WTC11 (cell line): ENCODE measurements around the gene C2orf49. TPM values are rescaled to one million over a fixed set of nuclear protein-coding genes. Genes with fewer than 3 reads are reported as not detected.
"Not testable (repeated sequence)": the region's sequence is repeated elsewhere in the genome, so short reads cannot be mapped to it uniquely, and the experiment has no call there.

Experiments used
- ATAC-seq: fragments of 200-7000 bp; cut with Tn5 transposase; 2 replicates; pipeline ENCODE4 v1.10.0; 2021; ENCODE audit warnings: mild to moderate bottlenecking, moderate library complexity
- CTCF ChIA-PET: fragments of 300-600 bp; sonication (Branson Sonifier 250); formaldehyde crosslinking; loops from one replicate; lab custom pipeline; 2021; ENCODE audit warnings: antibody characterized with exemption; lab: Charles Lee
- POLR2A ChIA-PET: fragments of 350-600 bp; sonication (Branson Sonifier 250); formaldehyde crosslinking; loops from one replicate; lab custom pipeline; 2021; ENCODE audit warnings: antibody characterized with exemption; lab: Charles Lee
- DNase-seq: peaks from one replicate; pipeline ENCODE4 v3.0.0; 2021; ENCODE audit warnings: low spot score
- H3K27ac Mint-ChIP-seq: 2 replicates; pipeline ENCODE4 v1.8.0; 2021; ENCODE audit warnings: mixed read lengths
- H3K27me3 Mint-ChIP-seq: 2 replicates; pipeline ENCODE4 v1.8.0; 2021; ENCODE audit warnings: low read depth, mild to moderate bottlenecking, moderate library complexity, mixed read lengths
- H3K36me3 Mint-ChIP-seq: 2 replicates; pipeline ENCODE4 v1.8.0; 2021; ENCODE audit warnings: mixed read lengths
- H3K4me1 Mint-ChIP-seq: 2 replicates; pipeline ENCODE4 v1.8.0; 2022; ENCODE audit warnings: mixed read lengths
- H3K4me3 Mint-ChIP-seq: 2 replicates; pipeline ENCODE4 v1.8.0; 2021; ENCODE audit warnings: mild to moderate bottlenecking, moderate library complexity, mixed read lengths
- H3K9me3 Mint-ChIP-seq: 2 replicates; pipeline ENCODE4 v1.8.0; 2021; ENCODE audit warnings: mixed read lengths
- CREM ChIP-seq: sonication (generic); formaldehyde crosslinking; IDR thresholded peaks from 2 replicates; pipeline ENCODE4 v1.8.1; 2022; ENCODE audit warnings: mild to moderate bottlenecking, missing genetic modification reagents, moderate library complexity
- ELF4 ChIP-seq: sonication (generic); formaldehyde crosslinking; IDR thresholded peaks from 2 replicates; pipeline ENCODE4 v1.8.1; 2022; ENCODE audit warnings: low read depth, mild to moderate bottlenecking, moderate library complexity, missing genetic modification reagents
- FOXJ3 ChIP-seq: sonication (generic); formaldehyde crosslinking; IDR thresholded peaks from 2 replicates; pipeline ENCODE4 v1.9.0; 2021; ENCODE audit warnings: missing genetic modification reagents, mild to moderate bottlenecking, borderline replicate concordance
- GABPB1 ChIP-seq: sonication (generic); formaldehyde crosslinking; IDR thresholded peaks from 2 replicates; pipeline ENCODE4 v1.8.1; 2023; ENCODE audit warnings: mild to moderate bottlenecking, missing genetic modification reagents
- GRHL2 ChIP-seq: fragments of 250-450 bp; sonication (Bioruptor Pico); IDR thresholded peaks from 2 replicates; pipeline ENCODE4 v1.8.0; 2022; ENCODE audit warnings: mild to moderate bottlenecking, moderate library complexity; ENCODE audit not compliant: insufficient replicate concordance, severe bottlenecking
- GTF2I ChIP-seq: fragments of 250-450 bp; sonication (Bioruptor Pico); conservative IDR thresholded peaks from 2 replicates; pipeline ENCODE4 v1.4.0; 2021; ENCODE audit warnings: mild to moderate bottlenecking
- IRF2 ChIP-seq: sonication (generic); formaldehyde crosslinking; IDR thresholded peaks from 2 replicates; pipeline ENCODE4 v1.8.0; 2022; ENCODE audit warnings: low read depth, missing genetic modification reagents, borderline replicate concordance
- NR1H2 ChIP-seq: sonication (generic); formaldehyde crosslinking; IDR thresholded peaks from 2 replicates; pipeline ENCODE4 v1.9.0; 2021; ENCODE audit warnings: mild to moderate bottlenecking, moderate library complexity, missing genetic modification reagents
- SMAD3 ChIP-seq: sonication (generic); formaldehyde crosslinking; IDR thresholded peaks from 2 replicates; pipeline ENCODE4 v1.8.0; 2022; ENCODE audit warnings: missing genetic modification reagents, mild to moderate bottlenecking, borderline replicate concordance
- ZNF121 ChIP-seq: sonication (generic); formaldehyde crosslinking; IDR thresholded peaks from 2 replicates; pipeline ENCODE4 v1.8.0; 2023; ENCODE audit warnings: missing genetic modification reagents
- ZNF263 ChIP-seq: sonication (generic); formaldehyde crosslinking; IDR thresholded peaks from 2 replicates; pipeline ENCODE4 v1.8.1; 2022; ENCODE audit warnings: low read depth, mild to moderate bottlenecking, moderate library complexity, missing genetic modification reagents
- ZNF317 ChIP-seq: sonication (generic); formaldehyde crosslinking; IDR thresholded peaks from 2 replicates; pipeline ENCODE4 v1.8.1; 2023; ENCODE audit warnings: low read depth, mild to moderate bottlenecking, moderate library complexity, missing genetic modification reagents, borderline replicate concordance
- total RNA-seq: library from RNA; stranded (reverse); gene quantifications from 3 replicates; pipeline ENCODE4 v1.2.3, GENCODE V29; 2021
- TF ChIP-seq, protein P1 (sequence below): sonication (generic); formaldehyde crosslinking; IDR thresholded peaks from 2 replicates; pipeline ENCODE4 v1.8.1; 2023; ENCODE audit warnings: mild to moderate bottlenecking, missing genetic modification reagents
- TF ChIP-seq, protein P2 (sequence below): sonication (generic); formaldehyde crosslinking; IDR thresholded peaks from 2 replicates; pipeline ENCODE4 v1.8.1; 2023; ENCODE audit warnings: mild to moderate bottlenecking, missing genetic modification reagents, moderate library complexity

Gene C2orf49
- total RNA-seq, 1 experiment from 2014 or later, result 15.9 TPM

DNA sequence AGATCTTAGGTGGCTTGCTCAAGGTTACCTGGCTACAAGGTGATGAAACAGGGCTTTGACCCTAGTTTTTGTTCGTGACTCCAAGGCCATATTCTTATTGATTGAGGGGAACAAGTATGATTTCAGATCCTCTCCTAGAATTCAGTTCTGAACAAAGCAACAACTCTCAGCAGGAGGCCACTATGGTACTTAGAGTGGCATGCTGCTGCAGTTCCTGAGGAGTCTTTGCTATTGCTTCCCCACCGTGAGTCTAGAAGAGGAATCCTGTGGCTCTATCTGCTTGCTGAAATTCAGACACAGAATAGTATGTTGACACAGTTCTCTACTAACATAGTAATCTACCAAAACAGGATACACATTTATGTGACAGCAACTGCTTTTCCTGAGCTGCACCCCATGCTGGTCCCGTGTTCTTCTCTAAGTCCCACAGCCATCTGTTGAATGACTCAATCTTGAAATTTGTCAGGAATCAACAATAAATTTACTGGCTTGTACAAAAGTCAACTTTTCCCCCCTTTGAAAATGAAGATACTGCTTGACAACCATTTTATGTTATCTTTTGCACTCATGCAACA is 11.9 kb upstream of the C2orf49 start (continued):
- TF ChIP-seq ZNF263 (CRISPR knock-in tag) (no peak), GRHL2 (CRISPR knock-in tag) (no peak), ZNF317 (CRISPR knock-in tag) (no peak), ELF4 (no peak)
- TF ChIP-seq, protein P1, sequence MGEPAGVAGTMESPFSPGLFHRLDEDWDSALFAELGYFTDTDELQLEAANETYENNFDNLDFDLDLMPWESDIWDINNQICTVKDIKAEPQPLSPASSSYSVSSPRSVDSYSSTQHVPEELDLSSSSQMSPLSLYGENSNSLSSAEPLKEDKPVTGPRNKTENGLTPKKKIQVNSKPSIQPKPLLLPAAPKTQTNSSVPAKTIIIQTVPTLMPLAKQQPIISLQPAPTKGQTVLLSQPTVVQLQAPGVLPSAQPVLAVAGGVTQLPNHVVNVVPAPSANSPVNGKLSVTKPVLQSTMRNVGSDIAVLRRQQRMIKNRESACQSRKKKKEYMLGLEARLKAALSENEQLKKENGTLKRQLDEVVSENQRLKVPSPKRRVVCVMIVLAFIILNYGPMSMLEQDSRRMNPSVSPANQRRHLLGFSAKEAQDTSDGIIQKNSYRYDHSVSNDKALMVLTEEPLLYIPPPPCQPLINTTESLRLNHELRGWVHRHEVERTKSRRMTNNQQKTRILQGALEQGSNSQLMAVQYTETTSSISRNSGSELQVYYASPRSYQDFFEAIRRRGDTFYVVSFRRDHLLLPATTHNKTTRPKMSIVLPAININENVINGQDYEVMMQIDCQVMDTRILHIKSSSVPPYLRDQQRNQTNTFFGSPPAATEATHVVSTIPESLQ, result no peak

DNA sequence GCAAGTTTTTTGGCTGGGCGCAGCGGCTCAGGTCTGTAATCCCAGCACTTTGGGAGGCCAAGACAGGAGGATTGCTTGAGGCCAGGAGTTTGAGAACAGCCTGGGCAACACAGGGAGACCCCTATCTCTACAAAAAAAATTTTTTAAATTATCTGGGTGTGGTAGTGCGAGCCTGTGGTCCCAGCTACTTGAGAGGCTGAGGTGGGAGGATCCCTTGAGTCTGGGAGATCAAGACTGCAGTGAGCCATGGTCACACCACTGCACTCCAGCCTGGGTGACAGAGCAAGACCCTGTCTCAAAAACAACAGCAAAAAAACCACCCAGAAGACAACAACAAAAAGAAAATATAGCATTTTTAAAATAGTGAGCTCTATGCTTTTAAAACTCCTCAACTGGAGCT is 10.1 kb upstream of the C2orf49 start:
- H3K4me3 Mint-ChIP-seq, DNase-seq, H3K27me3 Mint-ChIP-seq, H3K9me3 Mint-ChIP-seq, ATAC-seq, H3K36me3 Mint-ChIP-seq, H3K27ac Mint-ChIP-seq, POLR2A ChIA-PET: not testable (repeated sequence)
- CTCF ChIA-PET, result interaction anchor here (1.1 kb wide), 1 partner anchor 39 kb away, joined by 3 read pairs; no protein-coding TSS in a partner anchor
- H3K4me1 Mint-ChIP-seq, result peaks cover 30% of the 10 kb centered on the region

DNA sequence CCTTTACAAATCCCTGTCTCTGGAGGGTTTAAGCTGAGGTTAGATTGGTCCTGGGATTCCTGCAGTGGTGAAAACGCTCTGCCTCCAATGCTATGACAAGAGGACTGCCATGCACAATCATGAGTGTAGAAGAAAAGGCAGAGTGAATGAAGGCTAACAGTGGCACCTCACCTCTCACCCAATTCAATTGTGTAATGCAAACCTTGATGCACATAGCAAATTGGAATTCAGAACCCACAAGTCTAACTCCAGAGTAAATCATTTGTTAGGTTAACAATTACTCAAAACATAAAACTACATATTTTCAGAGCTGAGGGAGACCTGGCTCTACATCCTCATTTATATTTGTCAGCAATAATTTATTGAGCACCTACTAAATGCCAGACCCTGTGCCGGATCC is 9.7 kb upstream of the C2orf49 start:
- H3K27ac Mint-ChIP-seq, result peak overlapping the region; percentile 23; the same call in 1 of the 2 replicates
- DNase-seq, result no peak
- CTCF ChIA-PET, result interaction anchor here (0.5 to 1.1 kb wide), 2 partner anchors 39 to 195 kb away, joined by 3 read pairs; no protein-coding TSS in a partner anchor
- peaks cover 30% of the 10 kb centered on the region for H3K4me1 Mint-ChIP-seq
- TF ChIP-seq, protein P2, sequence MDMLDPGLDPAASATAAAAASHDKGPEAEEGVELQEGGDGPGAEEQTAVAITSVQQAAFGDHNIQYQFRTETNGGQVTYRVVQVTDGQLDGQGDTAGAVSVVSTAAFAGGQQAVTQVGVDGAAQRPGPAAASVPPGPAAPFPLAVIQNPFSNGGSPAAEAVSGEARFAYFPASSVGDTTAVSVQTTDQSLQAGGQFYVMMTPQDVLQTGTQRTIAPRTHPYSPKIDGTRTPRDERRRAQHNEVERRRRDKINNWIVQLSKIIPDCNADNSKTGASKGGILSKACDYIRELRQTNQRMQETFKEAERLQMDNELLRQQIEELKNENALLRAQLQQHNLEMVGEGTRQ (CRISPR knock-in tag), result no peak
- TF ChIP-seq CREM (no peak), NR1H2 (CRISPR knock-in tag) (no peak), SMAD3 (CRISPR knock-in tag) (no peak), FOXJ3 (no peak), GTF2I (CRISPR knock-in tag) (no peak), ZNF121 (no peak)
- no peaks in the 10 kb centered on the region for H3K9me3 Mint-ChIP-seq
- POLR2A ChIA-PET, result no interaction called here
- peak overlapping the region; percentile 85 for H3K4me3 Mint-ChIP-seq
- no peaks in the 10 kb centered on the region for H3K36me3 Mint-ChIP-seq
- ATAC-seq, result no peak
- no peaks in the 10 kb centered on the region; the same call in 1 of the 2 replicates for H3K27me3 Mint-ChIP-seq

DNA sequence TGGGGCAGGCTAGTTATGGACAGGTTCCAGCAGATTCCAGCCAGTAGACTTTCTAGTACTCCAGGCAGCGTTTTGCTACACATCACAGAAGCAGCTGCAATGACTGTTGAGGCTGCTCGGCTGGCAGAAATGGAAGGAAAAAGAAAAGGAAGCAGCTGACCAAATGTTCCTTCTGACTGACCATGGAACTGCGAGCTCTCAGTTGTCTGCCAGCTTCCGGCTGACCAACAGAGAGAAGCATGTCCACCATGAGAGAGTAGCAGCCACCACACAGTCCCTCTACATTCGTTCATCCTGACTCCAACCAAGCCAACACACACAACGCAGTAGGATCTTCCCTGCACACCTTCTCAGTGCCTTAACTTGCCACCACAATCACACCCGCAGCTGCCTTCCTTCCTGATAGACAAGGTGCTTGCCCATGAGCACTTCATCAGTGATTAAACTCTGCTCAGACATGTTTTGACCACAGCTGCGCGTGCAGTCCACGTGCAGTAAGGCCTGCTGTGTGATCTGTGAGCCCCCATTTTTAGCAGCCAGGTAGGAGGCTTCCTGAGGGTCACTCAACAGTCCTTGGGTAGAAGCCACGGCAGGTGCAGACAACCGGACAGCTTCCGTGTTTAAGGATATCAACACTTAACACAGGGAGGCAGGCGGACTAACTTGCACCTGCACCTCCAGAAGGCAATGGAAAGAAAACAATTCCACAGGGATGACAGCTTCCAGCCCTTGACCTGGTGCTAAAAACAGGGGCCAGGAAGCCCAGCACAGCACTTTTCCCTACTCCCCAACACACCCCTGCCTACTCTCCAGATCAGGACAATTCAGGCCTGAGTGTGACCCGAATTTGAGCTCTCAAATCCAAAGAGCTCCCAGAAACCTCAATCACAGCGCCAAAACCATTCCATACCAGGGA is 8.8 kb upstream of the C2orf49 start:
- Mint-ChIP-seq H3K36me3 (no peaks in the 10 kb centered on the region), H3K9me3 (no peaks in the 10 kb centered on the region), H3K4me3 (peak overlapping the region; percentile 85), H3K27ac (peak overlapping the region; percentile 38), H3K4me1 (peaks cover 30% of the 10 kb centered on the region), H3K27me3 (no peaks in the 10 kb centered on the region; the same call in 1 of the 2 replicates)
- DNase-seq (no peak), ATAC-seq (peak; percentile 14)
- POLR2A ChIA-PET, result interaction anchor here (0.7 kb wide), 1 partner anchor 9 kb away, joined by 4 read pairs; the partner anchor contains the start of gene C2orf49
- TF ChIP-seq IRF2, result no peak
- TF ChIP-seq GTF2I (CRISPR knock-in tag), result 0 out of 2 replicates have a peak, but pooled peaks have one; percentile 15
- TF ChIP-seq GABPB1, result peak; percentile 63
- CTCF ChIA-PET, result interaction anchor here (0.5 to 1.1 kb wide), 3 partner anchors 34 to 194 kb away, joined by 3 read pairs; no protein-coding TSS in a partner anchor
